ENCODE measurements around the gene PALLD. TPM values are rescaled to one million over a fixed set of nuclear protein-coding genes. Genes with fewer than 3 reads are reported as not detected.

The PALLD gene
- total RNA-seq, 1 experiment from 2014 or later: 166 TPM

- RAD21 ChIA-PET (ENCODE audit: low non-redundant PET in 1 of 2, low total read pairs in 2 of 2, uncharacterized antibody in 2 of 2, unreplicated experiment in 2 of 2): no interaction called here
- no peak for ATAC-seq
- Histone ChIP-seq H3K36me3 (ENCODE audit: control insufficient read depth in 1 of 2, insufficient read depth in 2 of 2, low read length in 2 of 2) (no peaks in the 10 kb centered on the region), H3K4me3 (replicated peaks in 1 of 2; ENCODE audit: low read depth in 1 of 2, low read length in 2 of 2) (no peak overlapping the region), H3K79me2 (ENCODE audit: insufficient read depth, low read length) (peaks cover 5% of the 10 kb centered on the region; the same call in 1 of the 2 replicates), H2AFZ (ENCODE audit: low read depth, low read length, poor library complexity, severe bottlenecking) (no peak overlapping the region), H3K4me2 (ENCODE audit: low read length) (no peak overlapping the region), H3K27ac (ENCODE audit: low read depth, low read length) (peak overlapping the region; percentile 58; the same call in 1 of the 2 replicates), H3K9me3 (ENCODE audit: control insufficient read depth in 1 of 2, insufficient read depth in 1 of 2, low read depth in 1 of 2, low read length in 2 of 2) (no peaks in the 10 kb centered on the region), H3K27me3 (ENCODE audit: insufficient read depth, low read length) (no peaks in the 10 kb centered on the region), H3K9ac (ENCODE audit: low read length) (no peak overlapping the region), H3K9me2 (ENCODE audit: insufficient read depth) (no peaks in the 10 kb centered on the region), H4K20me1 (ENCODE audit: insufficient read depth) (no peaks in the 10 kb centered on the region), H3K4me1 (ENCODE audit: control insufficient read depth in 1 of 2, insufficient read depth in 2 of 2, low read length in 2 of 2) (peaks cover 65 to 76% of the 10 kb centered on the region in 2 experiments)
- TF ChIP-seq, protein P1, sequence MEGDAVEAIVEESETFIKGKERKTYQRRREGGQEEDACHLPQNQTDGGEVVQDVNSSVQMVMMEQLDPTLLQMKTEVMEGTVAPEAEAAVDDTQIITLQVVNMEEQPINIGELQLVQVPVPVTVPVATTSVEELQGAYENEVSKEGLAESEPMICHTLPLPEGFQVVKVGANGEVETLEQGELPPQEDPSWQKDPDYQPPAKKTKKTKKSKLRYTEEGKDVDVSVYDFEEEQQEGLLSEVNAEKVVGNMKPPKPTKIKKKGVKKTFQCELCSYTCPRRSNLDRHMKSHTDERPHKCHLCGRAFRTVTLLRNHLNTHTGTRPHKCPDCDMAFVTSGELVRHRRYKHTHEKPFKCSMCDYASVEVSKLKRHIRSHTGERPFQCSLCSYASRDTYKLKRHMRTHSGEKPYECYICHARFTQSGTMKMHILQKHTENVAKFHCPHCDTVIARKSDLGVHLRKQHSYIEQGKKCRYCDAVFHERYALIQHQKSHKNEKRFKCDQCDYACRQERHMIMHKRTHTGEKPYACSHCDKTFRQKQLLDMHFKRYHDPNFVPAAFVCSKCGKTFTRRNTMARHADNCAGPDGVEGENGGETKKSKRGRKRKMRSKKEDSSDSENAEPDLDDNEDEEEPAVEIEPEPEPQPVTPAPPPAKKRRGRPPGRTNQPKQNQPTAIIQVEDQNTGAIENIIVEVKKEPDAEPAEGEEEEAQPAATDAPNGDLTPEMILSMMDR (IDR thresholded peaks at IDR 0.05 in 2 of 3, conservative IDR thresholded peaks at IDR 0.05 in 1 of 3; ENCODE audit: borderline replicate concordance in 1 of 3, insufficient read depth in 1 of 3, low read depth in 2 of 3, low read length in 2 of 3): no peak
- TF ChIP-seq YY1 (IDR thresholded peaks at IDR 0.05; ENCODE audit: extremely low read depth, insufficient replicate concordance, low read depth, low read length): no peak
- no peak for TF ChIP-seq SP1 (IDR thresholded peaks at IDR 0.05; ENCODE audit: low read depth)
- TF ChIP-seq, protein P2, sequence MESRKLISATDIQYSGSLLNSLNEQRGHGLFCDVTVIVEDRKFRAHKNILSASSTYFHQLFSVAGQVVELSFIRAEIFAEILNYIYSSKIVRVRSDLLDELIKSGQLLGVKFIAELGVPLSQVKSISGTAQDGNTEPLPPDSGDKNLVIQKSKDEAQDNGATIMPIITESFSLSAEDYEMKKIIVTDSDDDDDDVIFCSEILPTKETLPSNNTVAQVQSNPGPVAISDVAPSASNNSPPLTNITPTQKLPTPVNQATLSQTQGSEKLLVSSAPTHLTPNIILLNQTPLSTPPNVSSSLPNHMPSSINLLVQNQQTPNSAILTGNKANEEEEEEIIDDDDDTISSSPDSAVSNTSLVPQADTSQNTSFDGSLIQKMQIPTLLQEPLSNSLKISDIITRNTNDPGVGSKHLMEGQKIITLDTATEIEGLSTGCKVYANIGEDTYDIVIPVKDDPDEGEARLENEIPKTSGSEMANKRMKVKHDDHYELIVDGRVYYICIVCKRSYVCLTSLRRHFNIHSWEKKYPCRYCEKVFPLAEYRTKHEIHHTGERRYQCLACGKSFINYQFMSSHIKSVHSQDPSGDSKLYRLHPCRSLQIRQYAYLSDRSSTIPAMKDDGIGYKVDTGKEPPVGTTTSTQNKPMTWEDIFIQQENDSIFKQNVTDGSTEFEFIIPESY (IDR thresholded peaks at IDR 0.05; ENCODE audit: extremely low read depth, insufficient replicate concordance, low read length): no peak
- no peak for TF ChIP-seq TCF7L2 (IDR thresholded peaks at IDR 0.05; ENCODE audit: borderline replicate concordance, extremely low read depth, insufficient read depth, insufficient read length)
- no peak for TF ChIP-seq ATF3 (IDR thresholded peaks at IDR 0.05)
- TF ChIP-seq EZH2 (IDR thresholded peaks at IDR 0.05): no peak
- no peak for TF ChIP-seq SRF (IDR thresholded peaks at IDR 0.05; ENCODE audit: low read depth)
- no peak for TF ChIP-seq POLR2A (IDR thresholded peaks at IDR 0.05; ENCODE audit: borderline replicate concordance, extremely low read depth, insufficient read depth, insufficient read length)
- TF ChIP-seq SIN3A (IDR thresholded peaks at IDR 0.05; ENCODE audit: low read depth): no peak
- no peak for TF ChIP-seq FOSL1 (IDR thresholded peaks at IDR 0.05; ENCODE audit: low read depth)
- no peak for TF ChIP-seq ELF1 (IDR thresholded peaks at IDR 0.05; ENCODE audit: borderline replicate concordance, low read depth)
- CTCF ChIA-PET: no interaction called here
- DNase-seq (ENCODE audit: low read depth, low spot score): no peak
- POLR2A ChIA-PET: no interaction called here
- intact Hi-C loops (cut with micrococcal nuclease): no loop called here
- no TSS peak for BruUV-seq (replicated peaks)
Measured at GRCh38 chr4:168614281-168615057, 117.6 kb downstream of the PALLD start.
